Trophoblast cell (in vitro differentiated cells and primary cell): Measurements from ENCODE around the gene FKBP10.

ENCODE experiments used
- DNase-seq, 2 donors: peaks; one replicate each; pipeline ENCODE4 v3.0.0-alpha.2; 2016
- H2AFZ ChIP-seq: 2 replicates; pipeline ENCODE4 v1.6.1; 2013; ENCODE audit warnings: low read length, moderate library complexity, mild to moderate bottlenecking; ENCODE audit not compliant: insufficient read depth, poor library complexity
- H2AK5ac ChIP-seq: 2 replicates; pipeline ENCODE4 v1.6.1; 2013; ENCODE audit warnings: mild to moderate bottlenecking, low read length
- H2BK120ac ChIP-seq: 2 replicates; pipeline ENCODE4 v1.6.1; 2013; ENCODE audit warnings: low read length, mild to moderate bottlenecking, moderate library complexity; ENCODE audit not compliant: insufficient read depth, poor library complexity
- H2BK12ac ChIP-seq: 2 replicates; pipeline ENCODE4 v1.6.1; 2013; ENCODE audit warnings: mild to moderate bottlenecking, low read length, moderate library complexity
- H2BK5ac ChIP-seq: 2 replicates; pipeline ENCODE4 v1.6.1; 2013; ENCODE audit warnings: low read length, low read depth, moderate library complexity, mild to moderate bottlenecking; ENCODE audit not compliant: poor library complexity
- H3K14ac ChIP-seq: 2 replicates; pipeline ENCODE4 v1.6.1; 2013; ENCODE audit warnings: mild to moderate bottlenecking, low read length
- H3K18ac ChIP-seq: 2 replicates; pipeline ENCODE4 v1.6.1; 2013; ENCODE audit warnings: mild to moderate bottlenecking, low read length
- H3K23ac ChIP-seq: 2 replicates; pipeline ENCODE4 v1.6.1; 2013; ENCODE audit warnings: low read length
- H3K27ac ChIP-seq: 2 replicates; pipeline ENCODE4 v1.5.1; 2013; ENCODE audit warnings: low read depth, mild to moderate bottlenecking, inconsistent platforms, low read length, moderate library complexity
- H3K27me3 ChIP-seq: 2 replicates; pipeline ENCODE4 v1.6.1; 2013; ENCODE audit warnings: inconsistent platforms, mild to moderate bottlenecking, low read length, moderate library complexity; ENCODE audit not compliant: insufficient read depth
- H3K36me3 ChIP-seq, 2 experiments: 1 replicate in 1 of 2; 2 replicates in 1 of 2; pipeline ENCODE4 v1.6.1; 2013; ENCODE audit warnings: low read length in 2 of 2, mild to moderate bottlenecking in 2 of 2, moderate library complexity in 1 of 2; ENCODE audit not compliant: insufficient read depth in 2 of 2, control insufficient read depth in 1 of 2
- H3K4ac ChIP-seq: 2 replicates; pipeline ENCODE4 v1.6.1; 2013; ENCODE audit warnings: low read depth, mild to moderate bottlenecking, low read length, moderate library complexity
- H3K4me1 ChIP-seq, 2 experiments: 1 replicate in 1 of 2; 2 replicates in 1 of 2; pipeline ENCODE4 v1.6.1; 2013; ENCODE audit warnings: low read length in 2 of 2, mild to moderate bottlenecking in 2 of 2, moderate library complexity in 1 of 2; ENCODE audit not compliant: insufficient read depth in 2 of 2, control insufficient read depth in 1 of 2
- H3K4me2 ChIP-seq: 2 replicates; pipeline ENCODE4 v1.6.1; 2013; ENCODE audit warnings: inconsistent platforms, mild to moderate bottlenecking, low read length, moderate library complexity
- H3K4me3 ChIP-seq: 2 replicates; pipeline ENCODE4 v1.5.1; 2013; ENCODE audit warnings: mild to moderate bottlenecking, low read depth, low read length, inconsistent platforms
- H3K79me1 ChIP-seq: one replicate; pipeline ENCODE4 v1.6.1; 2013; ENCODE audit warnings: low read length
- H3K79me2 ChIP-seq: 2 replicates; pipeline ENCODE4 v1.6.1; 2013; ENCODE audit warnings: low read length, mild to moderate bottlenecking; ENCODE audit not compliant: control insufficient read depth, insufficient read depth, poor library complexity
- H3K9ac ChIP-seq: 2 replicates; pipeline ENCODE4 v1.6.1; 2013; ENCODE audit warnings: mild to moderate bottlenecking, low read length
- H3K9me3 ChIP-seq: 2 replicates; pipeline ENCODE4 v1.6.1; 2013; ENCODE audit warnings: low read depth, mild to moderate bottlenecking, control low read depth, inconsistent platforms, low read length; ENCODE audit not compliant: insufficient read depth
- H4K12ac ChIP-seq: 2 replicates; pipeline ENCODE4 v1.6.1; 2013; ENCODE audit warnings: low read depth, mild to moderate bottlenecking, low read length, moderate library complexity
- H4K8ac ChIP-seq: 2 replicates; pipeline ENCODE4 v1.6.1; 2013; ENCODE audit warnings: low read depth, mild to moderate bottlenecking, low read length, moderate library complexity
- H4K91ac ChIP-seq: one replicate; pipeline ENCODE4 v1.6.1; 2013; ENCODE audit warnings: low read depth, mild to moderate bottlenecking, low read length, moderate library complexity
- WGBS: extraction: QIAGEN DNeasy Blood & Tissue Kit; methylation state at CpG from one replicate; pipeline ENCODE4 v1.1.7; 2013; ENCODE audit warnings: missing lambda C conversion rate; ENCODE audit not compliant: insufficient read length, insufficient coverage; ENCODE audit errors: extremely low coverage; 5-methylcytosine and 5-hydroxymethylcytosine counted together

FKBP10 gene

GRCh38 chr17:41772218-41772585 is 40.6 kb upstream of the FKBP10 start:
- Histone ChIP-seq H3K27me3 (no peaks in the 10 kb centered on the region), H3K9ac (no peak overlapping the region), H2BK5ac (peak overlapping the region; percentile 60), H3K4me3 (no peak overlapping the region), H3K18ac (peak overlapping the region; percentile 74), H2BK12ac (peak overlapping the region; percentile 93), H2AFZ (peak overlapping the region; percentile 33), H2AK5ac (peak overlapping the region; percentile 90), H3K27ac (peak overlapping the region; percentile 85), H3K4me2 (peak overlapping the region; percentile 7), H3K4me1 (peaks cover 40 to 43% of the 10 kb centered on the region in 2 experiments), H4K12ac (peak overlapping the region; percentile 59), H3K36me3 (peaks cover 72% of the 10 kb centered on the region in 2 experiments), H3K14ac (peak overlapping the region; percentile 87), H4K8ac (peak overlapping the region; percentile 77), H3K4ac (peak overlapping the region; percentile 91), H3K23ac (no peak overlapping the region), H4K91ac (peak overlapping the region; percentile 90), H2BK120ac (peak overlapping the region; percentile 90), H3K79me2 (peaks cover 25% of the 10 kb centered on the region), H3K79me1 (peaks cover 28% of the 10 kb centered on the region), H3K9me3 (peaks cover 2% of the 10 kb centered on the region)
- DNase-seq, result peak; percentile 82 to 83
- WGBS, result no CpG with 5 or more reads among the region's 4 CpGs

GRCh38 chr17:41772586-41773189 is 40.1 kb upstream of the FKBP10 start:
- peak overlapping the region; percentile 43 for H4K8ac ChIP-seq
- no peak for DNase-seq
- no peak overlapping the region for H3K4me3 ChIP-seq
- peak overlapping the region; percentile 73 for H3K14ac ChIP-seq
- H3K36me3 ChIP-seq, result peaks cover 69 to 72% of the 10 kb centered on the region in 2 experiments
- H4K12ac ChIP-seq, result peak overlapping the region; percentile 59
- H3K27me3 ChIP-seq, result no peaks in the 10 kb centered on the region
- H3K18ac ChIP-seq, result peak overlapping the region; percentile 60
- no CpG with 5 or more reads among the region's 19 CpGs for WGBS
- peak overlapping the region; percentile 7 for H3K4me2 ChIP-seq
- H2AK5ac ChIP-seq, result peak overlapping the region; percentile 63
- H2BK12ac ChIP-seq, result peak overlapping the region; percentile 93
- H3K9me3 ChIP-seq, result peaks cover 2% of the 10 kb centered on the region
- peak overlapping the region; percentile 87 for H4K91ac ChIP-seq
- peak overlapping the region; percentile 60 for H2BK5ac ChIP-seq
- H3K79me1 ChIP-seq, result peaks cover 31% of the 10 kb centered on the region
- H2AFZ ChIP-seq, result peak overlapping the region; percentile 1
- no peak overlapping the region for H3K23ac ChIP-seq
- peak overlapping the region; percentile 85 for H3K27ac ChIP-seq
- peaks cover 45 to 47% of the 10 kb centered on the region in 2 experiments for H3K4me1 ChIP-seq
- H3K4ac ChIP-seq, result peak overlapping the region; percentile 70
- peaks cover 28% of the 10 kb centered on the region for H3K79me2 ChIP-seq
- H2BK120ac ChIP-seq, result peak overlapping the region; percentile 90
- no peak overlapping the region for H3K9ac ChIP-seq

- DNase-seq, result peak; percentile 81 to 85
- peak overlapping the region; percentile 73 for H3K14ac ChIP-seq
- H2BK5ac ChIP-seq, result peak overlapping the region; percentile 60
- H3K18ac ChIP-seq, result peak overlapping the region; percentile 60
- peak overlapping the region; percentile 43 for H4K8ac ChIP-seq
- H3K79me1 ChIP-seq, result peaks cover 33% of the 10 kb centered on the region
- peaks cover 2% of the 10 kb centered on the region for H3K9me3 ChIP-seq
- peak overlapping the region; percentile 85 for H3K27ac ChIP-seq
- peak overlapping the region; percentile 93 for H2BK12ac ChIP-seq
- peak overlapping the region; percentile 90 for H2BK120ac ChIP-seq
- H4K12ac ChIP-seq, result peak overlapping the region; percentile 59
- peak overlapping the region; percentile 70 for H3K4ac ChIP-seq
- no peak overlapping the region for H3K9ac ChIP-seq
- H3K4me2 ChIP-seq, result peak overlapping the region; percentile 7
- H3K23ac ChIP-seq, result no peak overlapping the region
- peak overlapping the region; percentile 63 for H2AK5ac ChIP-seq
- no peak overlapping the region for H2AFZ ChIP-seq
- WGBS, result no CpG with 5 or more reads among the region's 12 CpGs
- H3K4me3 ChIP-seq, result no peak overlapping the region
- peak overlapping the region; percentile 87 for H4K91ac ChIP-seq
- H3K27me3 ChIP-seq, result no peaks in the 10 kb centered on the region
- peaks cover 50 to 52% of the 10 kb centered on the region in 2 experiments for H3K4me1 ChIP-seq
- peaks cover 31% of the 10 kb centered on the region for H3K79me2 ChIP-seq
- peaks cover 68 to 73% of the 10 kb centered on the region in 2 experiments for H3K36me3 ChIP-seq
These were observed 39.6 kb upstream of the FKBP10 start for GRCh38 chr17:41773190-41773588.

GRCh38 chr17:41773731-41774193 is 39.0 kb upstream of the FKBP10 start:
- H3K27me3 ChIP-seq, result no peaks in the 10 kb centered on the region
- peak overlapping the region; percentile 85 for H3K27ac ChIP-seq
- H3K4me3 ChIP-seq, result no peak overlapping the region
- WGBS, result no CpG with 5 or more reads among the region's 8 CpGs
- peak overlapping the region; percentile 39 for H2BK12ac ChIP-seq
- no peak overlapping the region for H3K9ac ChIP-seq
- peak overlapping the region; percentile 13 for H3K4ac ChIP-seq
- peak overlapping the region; percentile 14 for H2AK5ac ChIP-seq
- DNase-seq, result no peak
- peak overlapping the region; percentile 36 for H3K14ac ChIP-seq
- no peak overlapping the region for H2AFZ ChIP-seq
- peak overlapping the region; percentile 0 for H4K8ac ChIP-seq
- H3K18ac ChIP-seq, result no peak overlapping the region
- H2BK120ac ChIP-seq, result peak overlapping the region; percentile 2
- peaks cover 50 to 52% of the 10 kb centered on the region in 2 experiments for H3K4me1 ChIP-seq
- H4K91ac ChIP-seq, result peak overlapping the region; percentile 4
- H3K9me3 ChIP-seq, result peaks cover 2% of the 10 kb centered on the region
- peaks cover 33% of the 10 kb centered on the region for H3K79me1 ChIP-seq
- no peak overlapping the region for H3K23ac ChIP-seq
- no peak overlapping the region for H4K12ac ChIP-seq
- peaks cover 63 to 68% of the 10 kb centered on the region in 2 experiments for H3K36me3 ChIP-seq
- peaks cover 31% of the 10 kb centered on the region for H3K79me2 ChIP-seq
- peak overlapping the region; percentile 28 for H2BK5ac ChIP-seq
- peak overlapping the region; percentile 42 for H3K4me2 ChIP-seq
